Limb (tissue), 2 donors: Measurements from ENCODE around the gene LIMS1.
"Not testable (repeated sequence)": the region's sequence is repeated elsewhere in the genome, so short reads cannot be mapped to it uniquely, and the experiment has no call there.

Experiments used
- DNase-seq, 2 donors: peaks; one replicate each; pipeline ENCODE4 v3.0.0-alpha.2; 2016; ENCODE audit errors: extremely low spot score in 2 of 2

The LIMS1 gene

GRCh38 chr2:108726048-108726447, 191.8 kb downstream of the LIMS1 start:
- not testable (repeated sequence) for DNase-seq

GRCh38 chr2:108734656-108735055, 200.4 kb downstream of the LIMS1 start:
- DNase-seq: not testable (repeated sequence)
